ENCODE results near the gene DHFR2. TPM values are rescaled to one million over a fixed set of nuclear protein-coding genes. Genes with fewer than 3 reads are reported as not detected.

DHFR2 gene
- total RNA-seq, 3 donors from 2014 or later (not counting 1 experiment from before 2014, with no cell fraction given): 2.5 to 5.0 (median 3.9) TPM

DNA sequence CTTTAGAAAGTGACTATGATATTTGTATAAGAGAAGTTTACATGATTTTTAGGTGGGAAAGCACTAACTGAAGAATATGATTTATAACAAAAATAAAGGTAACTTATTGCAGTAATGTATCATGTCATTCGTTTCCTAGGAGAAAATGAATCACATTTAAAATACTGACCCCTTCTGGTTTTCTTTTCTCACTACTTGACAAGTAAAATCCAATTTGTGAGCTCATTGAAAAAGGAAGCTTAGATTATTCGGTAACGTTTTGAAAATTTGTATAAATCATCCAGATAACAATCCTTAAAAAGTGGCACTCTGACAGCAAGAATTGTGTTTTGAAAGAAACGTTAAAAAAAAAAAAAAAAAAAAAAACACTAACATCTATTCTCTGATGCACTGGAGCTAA, 39.1 kb upstream of the DHFR2 start:
- Histone ChIP-seq H3K27ac (ENCODE audit: low read length) (no peak overlapping the region), H3K4me3 (ENCODE audit: low read length) (no peak overlapping the region), H3K27me3 (ENCODE audit: control insufficient read depth, insufficient read depth, low read length) (no peaks in the 10 kb centered on the region), H3K4me1 (ENCODE audit: control insufficient read depth, insufficient read depth, low read length) (no peaks in the 10 kb centered on the region), H3K36me3 (ENCODE audit: control insufficient read depth, insufficient read depth, low read length) (peaks cover 46% of the 10 kb centered on the region), H3K9me3 (ENCODE audit: control insufficient read depth, insufficient read depth, low read length) (no peaks in the 10 kb centered on the region)
- no peak for ATAC-seq
- no peaks in the 10 kb centered on the region for H3K27me3 Mint-ChIP-seq (ENCODE audit: low read depth in 2 of 2)
- peaks cover 0 to 3% of the 10 kb centered on the region in 2 donors for H3K4me1 Mint-ChIP-seq
- TF ChIP-seq, protein P1, sequence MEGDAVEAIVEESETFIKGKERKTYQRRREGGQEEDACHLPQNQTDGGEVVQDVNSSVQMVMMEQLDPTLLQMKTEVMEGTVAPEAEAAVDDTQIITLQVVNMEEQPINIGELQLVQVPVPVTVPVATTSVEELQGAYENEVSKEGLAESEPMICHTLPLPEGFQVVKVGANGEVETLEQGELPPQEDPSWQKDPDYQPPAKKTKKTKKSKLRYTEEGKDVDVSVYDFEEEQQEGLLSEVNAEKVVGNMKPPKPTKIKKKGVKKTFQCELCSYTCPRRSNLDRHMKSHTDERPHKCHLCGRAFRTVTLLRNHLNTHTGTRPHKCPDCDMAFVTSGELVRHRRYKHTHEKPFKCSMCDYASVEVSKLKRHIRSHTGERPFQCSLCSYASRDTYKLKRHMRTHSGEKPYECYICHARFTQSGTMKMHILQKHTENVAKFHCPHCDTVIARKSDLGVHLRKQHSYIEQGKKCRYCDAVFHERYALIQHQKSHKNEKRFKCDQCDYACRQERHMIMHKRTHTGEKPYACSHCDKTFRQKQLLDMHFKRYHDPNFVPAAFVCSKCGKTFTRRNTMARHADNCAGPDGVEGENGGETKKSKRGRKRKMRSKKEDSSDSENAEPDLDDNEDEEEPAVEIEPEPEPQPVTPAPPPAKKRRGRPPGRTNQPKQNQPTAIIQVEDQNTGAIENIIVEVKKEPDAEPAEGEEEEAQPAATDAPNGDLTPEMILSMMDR (IDR thresholded peaks at IDR 0.05): no peak
- no peak overlapping the region for H3K4me3 Mint-ChIP-seq
- no peak overlapping the region for H3K27ac Mint-ChIP-seq
- H3K9me3 Mint-ChIP-seq: no peaks in the 10 kb centered on the region
- peaks cover 31% of the 10 kb centered on the region for H3K36me3 Mint-ChIP-seq
- DNase-seq: peak in 1 of 2 donors; percentile 6
- WGBS (ENCODE audit: insufficient coverage): no CpG with 5 or more reads among the region's 4 CpGs
- intact Hi-C loops (cut with micrococcal nuclease): no loop called here

DNA sequence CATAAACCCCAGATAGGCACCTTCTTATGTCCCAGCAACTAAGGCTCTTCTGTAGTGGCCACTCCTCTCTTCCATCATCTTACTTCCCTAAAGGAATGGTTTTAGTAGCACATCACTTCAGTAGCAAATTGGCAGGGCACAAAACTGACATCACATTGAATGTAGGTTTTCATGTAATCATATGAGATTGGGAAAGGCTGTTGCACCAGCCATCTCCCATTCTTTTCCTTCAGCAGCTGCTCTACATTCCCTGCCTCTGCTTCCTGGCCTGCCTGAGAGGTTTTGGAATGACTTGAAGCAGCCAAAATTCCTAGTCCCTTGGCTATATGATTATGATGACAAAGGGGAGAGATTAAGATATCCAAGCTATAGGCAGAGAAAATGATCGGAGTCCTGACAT, 36.6 kb upstream of the DHFR2 start:
- WGBS (ENCODE audit: insufficient coverage): no CpG with 5 or more reads among the region's 1 CpG
- ATAC-seq (no peak), DNase-seq (no peak)
- peaks cover 59% of the 10 kb centered on the region for H3K36me3 ChIP-seq (ENCODE audit: control insufficient read depth, insufficient read depth, low read length)
- TF ChIP-seq, protein P1 (IDR thresholded peaks at IDR 0.05): no peak
- Mint-ChIP-seq H3K36me3 (peaks cover 25% of the 10 kb centered on the region), H3K4me3 (no peak overlapping the region), H3K27me3 (ENCODE audit: low read depth in 2 of 2) (no peaks in the 10 kb centered on the region), H3K27ac (peak overlapping the region in 1 of 2 donors; percentile 1), H3K9me3 (no peaks in the 10 kb centered on the region), H3K4me1 (peaks cover 0 to 3% of the 10 kb centered on the region in 2 donors)
- no peaks in the 10 kb centered on the region for H3K9me3 ChIP-seq (ENCODE audit: control insufficient read depth, insufficient read depth, low read length)
- H3K27me3 ChIP-seq (ENCODE audit: control insufficient read depth, insufficient read depth, low read length): no peaks in the 10 kb centered on the region
- no peak overlapping the region for H3K4me3 ChIP-seq (ENCODE audit: low read length)
- H3K4me1 ChIP-seq (ENCODE audit: control insufficient read depth, insufficient read depth, low read length): no peaks in the 10 kb centered on the region
- no peak overlapping the region for H3K27ac ChIP-seq (ENCODE audit: low read length)
- intact Hi-C loops (cut with micrococcal nuclease): no loop called here

DNA sequence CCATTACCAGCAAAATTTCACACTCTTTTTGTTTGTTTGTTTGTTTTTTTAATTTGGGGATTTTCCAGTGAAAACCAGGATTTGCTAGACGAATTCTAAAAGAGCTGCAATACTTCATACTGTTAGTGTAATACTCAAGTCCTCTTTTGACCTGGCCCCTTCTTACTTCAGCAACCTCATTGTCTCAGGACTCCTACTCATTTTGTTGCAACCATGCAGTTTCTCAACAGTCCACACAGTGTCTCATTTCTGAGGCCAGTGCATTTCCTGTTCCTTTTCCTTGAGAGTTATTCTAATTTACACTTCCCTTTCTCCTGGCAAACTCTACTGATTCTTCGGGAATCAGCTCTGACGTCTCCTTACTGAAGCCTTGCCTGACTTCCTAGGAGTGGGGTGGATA, 35.7 kb upstream of the DHFR2 start:
- H3K4me3 ChIP-seq (ENCODE audit: low read length): no peak overlapping the region
- peaks cover 0 to 3% of the 10 kb centered on the region in 2 donors for H3K4me1 Mint-ChIP-seq
- no peaks in the 10 kb centered on the region for H3K27me3 Mint-ChIP-seq (ENCODE audit: low read depth in 2 of 2)
- H3K9me3 ChIP-seq (ENCODE audit: control insufficient read depth, insufficient read depth, low read length): no peaks in the 10 kb centered on the region
- TF ChIP-seq, protein P1 (IDR thresholded peaks at IDR 0.05): no peak
- peaks cover 25% of the 10 kb centered on the region for H3K36me3 Mint-ChIP-seq
- intact Hi-C loops (cut with micrococcal nuclease): no loop called here
- no peaks in the 10 kb centered on the region for H3K27me3 ChIP-seq (ENCODE audit: control insufficient read depth, insufficient read depth, low read length)
- WGBS (ENCODE audit: insufficient coverage): 82% methylated on average over 1 of the region's 3 CpGs
- ATAC-seq: no peak
- DNase-seq: no peak
- peaks cover 59% of the 10 kb centered on the region for H3K36me3 ChIP-seq (ENCODE audit: control insufficient read depth, insufficient read depth, low read length)
- H3K4me1 ChIP-seq (ENCODE audit: control insufficient read depth, insufficient read depth, low read length): no peaks in the 10 kb centered on the region
- H3K9me3 Mint-ChIP-seq: no peaks in the 10 kb centered on the region
- H3K27ac ChIP-seq (ENCODE audit: low read length): no peak overlapping the region
- no peak overlapping the region for H3K4me3 Mint-ChIP-seq
- H3K27ac Mint-ChIP-seq: peak overlapping the region in 1 of 2 donors; percentile 5

DNA sequence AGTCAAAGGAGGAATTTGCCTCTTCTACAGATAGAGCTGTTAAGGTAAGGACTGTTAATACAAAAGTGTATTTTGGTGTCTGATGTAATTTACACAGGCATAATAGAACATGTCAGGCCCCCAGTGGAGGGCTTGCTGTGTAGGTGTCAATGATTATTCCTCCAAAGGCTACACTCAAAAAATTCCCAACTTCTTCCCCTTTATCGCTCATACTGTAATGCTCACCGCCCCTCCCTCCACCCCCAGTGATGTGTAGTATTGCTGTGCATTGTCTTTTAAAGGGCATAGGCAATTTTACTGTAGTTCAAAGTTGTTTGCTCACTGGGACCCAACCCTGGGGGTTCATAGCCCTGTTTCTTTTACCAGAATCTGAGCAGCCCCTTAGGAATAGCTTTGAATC, 32.4 kb upstream of the DHFR2 start:
- TF ChIP-seq, protein P1 (IDR thresholded peaks at IDR 0.05): no peak
- H3K27me3 ChIP-seq (ENCODE audit: control insufficient read depth, insufficient read depth, low read length): no peaks in the 10 kb centered on the region
- H3K9me3 ChIP-seq (ENCODE audit: control insufficient read depth, insufficient read depth, low read length): no peaks in the 10 kb centered on the region
- H3K27me3 Mint-ChIP-seq (ENCODE audit: low read depth in 2 of 2): no peaks in the 10 kb centered on the region
- WGBS (ENCODE audit: insufficient coverage): no CpG with 5 or more reads among the region's 2 CpGs
- no peak overlapping the region for H3K4me3 ChIP-seq (ENCODE audit: low read length)
- H3K36me3 ChIP-seq (ENCODE audit: control insufficient read depth, insufficient read depth, low read length): peaks cover 54% of the 10 kb centered on the region
- H3K4me3 Mint-ChIP-seq: no peak overlapping the region
- peaks cover 31% of the 10 kb centered on the region for H3K36me3 Mint-ChIP-seq
- H3K4me1 Mint-ChIP-seq: peaks cover 0 to 3% of the 10 kb centered on the region in 2 donors
- ATAC-seq (no peak), DNase-seq (no peak)
- no peaks in the 10 kb centered on the region for H3K9me3 Mint-ChIP-seq
- no peaks in the 10 kb centered on the region for H3K4me1 ChIP-seq (ENCODE audit: control insufficient read depth, insufficient read depth, low read length)
- H3K27ac Mint-ChIP-seq: no peak overlapping the region
- H3K27ac ChIP-seq (ENCODE audit: low read length): no peak overlapping the region
- intact Hi-C loops (cut with micrococcal nuclease): no loop called here

Measured in natural killer cell (primary cell).